Measurements from ENCODE around the gene CABP1.
A peak's percentile ranks its signal among the peaks of the same experiment; 100 is the strongest.

The CABP1 gene

DNA sequence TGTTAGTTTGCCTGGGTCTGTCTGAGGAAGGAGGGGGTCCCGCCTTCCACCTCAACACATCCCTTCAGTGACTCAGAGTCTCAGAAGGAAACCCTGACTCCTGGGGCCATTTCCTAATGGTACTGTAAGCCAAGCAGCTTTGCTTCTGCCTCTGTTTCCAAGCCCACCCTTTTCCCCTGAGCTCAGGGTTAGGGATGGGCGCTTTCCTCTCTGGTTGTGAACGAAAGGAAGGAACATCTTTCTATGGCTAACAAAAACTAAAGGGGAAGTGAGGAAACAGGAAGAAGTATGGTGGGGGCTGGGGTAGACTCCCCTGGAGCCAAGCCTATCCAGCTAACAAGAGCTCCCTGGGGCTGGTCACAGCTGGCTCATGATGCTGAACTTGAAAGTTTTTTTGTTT, 58.2 kb downstream of the CABP1 start:
- no peak for DNase-seq

DNA sequence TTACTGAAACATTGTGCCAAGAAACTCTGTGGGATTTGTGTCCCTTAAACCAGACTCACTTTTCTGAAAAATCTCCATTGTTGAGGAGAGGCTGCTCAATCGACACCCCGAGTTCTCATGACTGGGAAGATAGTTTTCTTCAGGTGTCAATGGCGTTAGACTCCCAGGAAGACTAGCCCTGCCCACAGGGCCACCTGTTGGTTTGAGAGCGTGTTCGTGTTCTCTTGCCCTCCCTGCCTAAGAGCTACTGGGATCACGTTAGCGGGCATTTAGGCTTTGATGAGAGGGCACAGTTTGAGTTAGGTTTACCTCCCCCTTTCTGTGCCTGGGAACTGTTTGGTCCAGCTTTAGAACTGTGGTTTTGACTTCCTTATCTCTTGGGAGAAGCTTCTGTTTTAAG, 59.1 kb downstream of the CABP1 start:
- DNase-seq, result no peak

DNA sequence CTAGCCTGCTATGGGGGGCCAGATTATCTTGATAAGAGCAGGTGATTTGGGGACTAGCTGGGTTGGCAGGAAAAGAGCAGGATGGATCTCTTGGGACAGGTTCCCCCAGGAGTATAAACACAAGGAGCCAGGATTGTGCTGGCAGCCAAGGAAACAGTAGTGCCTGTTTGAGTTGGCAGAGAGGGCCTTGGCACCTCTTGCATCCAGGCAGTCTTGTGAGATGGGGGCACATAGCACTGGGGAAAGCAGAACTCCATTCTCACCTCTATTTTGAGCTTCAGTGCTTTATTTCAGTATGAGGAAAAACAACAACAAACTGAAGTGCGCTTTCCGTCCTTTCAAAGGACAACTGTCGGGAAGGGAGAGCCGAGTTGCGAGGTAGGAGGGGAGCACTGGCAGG, 60.5 kb downstream of the CABP1 start:
- no peak for DNase-seq

DNA sequence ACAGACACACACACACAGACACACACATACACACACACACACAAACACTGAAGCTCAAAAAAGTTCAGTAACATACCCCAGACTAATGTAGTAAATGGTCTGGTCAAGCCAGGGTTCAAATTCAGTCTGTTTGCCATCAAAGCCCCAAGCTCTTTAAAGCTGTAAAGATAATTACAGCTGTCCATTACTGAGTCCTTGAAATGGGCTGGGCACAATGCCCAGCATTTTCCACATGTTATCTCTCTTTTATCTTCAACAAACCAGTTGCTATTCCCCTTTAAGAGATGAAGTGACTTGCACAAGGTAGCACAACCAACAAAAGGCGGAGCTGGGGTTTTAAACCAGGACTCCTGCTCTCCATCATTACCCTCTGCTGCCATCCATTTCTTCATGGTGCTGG, 62.2 kb downstream of the CABP1 start:
- DNase-seq, result no peak

DNA sequence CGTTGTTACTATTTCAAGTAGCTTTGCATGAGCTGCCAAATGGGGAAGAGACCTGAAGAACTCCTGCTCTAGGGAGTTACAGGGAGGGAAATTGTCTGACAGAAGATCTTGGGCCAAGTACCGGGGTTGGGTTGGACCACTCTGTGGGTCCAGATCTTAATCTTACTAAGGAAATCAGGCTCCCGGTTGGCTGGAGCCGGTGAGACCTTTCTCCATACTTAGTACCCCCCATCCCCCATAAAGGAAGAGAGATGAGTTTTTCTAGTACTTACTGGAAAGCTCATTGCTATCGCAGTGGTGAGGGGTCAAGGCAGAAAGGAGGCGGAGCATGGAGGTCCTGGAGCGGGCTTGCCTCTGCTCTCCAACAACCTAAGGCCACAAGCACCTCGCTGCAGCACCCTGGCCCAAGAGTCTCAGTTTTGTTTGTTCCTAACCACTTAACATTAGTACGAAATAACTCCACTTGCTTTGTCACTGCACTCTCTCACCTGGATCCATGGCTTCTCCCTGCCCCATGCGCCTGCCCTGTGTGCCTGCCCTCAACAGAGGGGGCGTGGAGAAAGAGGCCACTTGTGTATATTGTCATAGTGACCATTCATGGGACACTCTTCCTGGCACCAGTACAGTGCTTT, 63.0 kb downstream of the CABP1 start:
- no peak for DNase-seq

DNA sequence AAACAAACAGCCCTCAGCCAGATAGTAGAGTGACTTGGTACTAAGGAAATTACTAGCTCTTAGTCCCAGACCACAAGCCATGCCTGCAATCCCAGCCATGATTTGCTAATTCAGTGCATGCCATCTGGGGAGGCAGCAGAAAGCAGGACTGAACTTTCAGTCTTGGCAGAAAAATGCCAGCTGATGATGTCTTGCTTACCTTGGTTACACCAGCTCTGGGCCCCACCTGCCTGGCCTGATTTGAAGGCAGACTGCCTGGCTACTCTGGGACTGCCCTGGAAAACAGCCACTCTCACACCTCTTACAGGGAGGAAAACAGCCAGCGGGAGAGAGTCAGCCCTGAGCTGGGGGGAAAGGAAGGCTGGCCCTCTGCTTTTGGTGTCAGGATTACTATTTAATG, 65.2 kb downstream of the CABP1 start:
- no peak for DNase-seq

DNA sequence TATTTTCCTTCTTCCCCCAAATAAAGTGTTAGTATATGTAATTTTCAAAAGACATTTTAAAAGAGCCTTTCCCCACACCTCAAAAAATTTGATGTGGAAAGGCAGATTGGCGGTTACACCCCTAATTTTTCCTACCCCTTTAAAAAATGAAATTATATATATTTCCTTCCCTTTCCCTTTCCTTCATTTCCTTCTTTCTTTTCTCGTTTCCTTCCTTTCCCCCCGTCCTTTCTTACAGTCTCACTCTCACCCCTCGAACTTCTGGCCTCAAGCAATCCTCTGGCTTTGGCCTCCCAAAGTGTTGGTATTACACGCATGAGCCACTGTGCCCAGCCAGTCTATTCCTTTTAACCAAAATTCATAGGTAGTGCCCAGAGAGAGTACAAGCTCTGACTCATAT, 65.6 kb downstream of the CABP1 start:
- DNase-seq, result no peak

DNA sequence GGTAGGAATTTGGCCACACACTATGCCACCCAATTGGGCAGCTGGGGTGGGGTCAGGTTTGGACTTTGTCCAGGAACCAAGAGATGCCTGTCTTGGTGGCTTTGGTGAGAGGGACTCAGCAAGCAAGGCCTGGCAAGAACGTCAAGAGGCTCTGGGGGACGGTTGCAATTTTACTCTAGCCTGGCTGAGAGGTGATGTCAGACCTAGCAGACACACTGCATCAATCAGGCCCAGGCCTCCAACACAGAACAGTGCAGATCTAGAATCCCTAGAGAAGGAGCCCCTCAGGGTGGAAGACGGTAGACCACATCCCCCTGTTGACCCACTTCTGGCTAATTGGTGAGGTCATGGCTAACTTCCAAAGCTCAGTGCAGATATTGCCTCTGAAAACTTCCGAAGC, 68.2 kb downstream of the CABP1 start:
- DNase-seq, result no peak

DNA sequence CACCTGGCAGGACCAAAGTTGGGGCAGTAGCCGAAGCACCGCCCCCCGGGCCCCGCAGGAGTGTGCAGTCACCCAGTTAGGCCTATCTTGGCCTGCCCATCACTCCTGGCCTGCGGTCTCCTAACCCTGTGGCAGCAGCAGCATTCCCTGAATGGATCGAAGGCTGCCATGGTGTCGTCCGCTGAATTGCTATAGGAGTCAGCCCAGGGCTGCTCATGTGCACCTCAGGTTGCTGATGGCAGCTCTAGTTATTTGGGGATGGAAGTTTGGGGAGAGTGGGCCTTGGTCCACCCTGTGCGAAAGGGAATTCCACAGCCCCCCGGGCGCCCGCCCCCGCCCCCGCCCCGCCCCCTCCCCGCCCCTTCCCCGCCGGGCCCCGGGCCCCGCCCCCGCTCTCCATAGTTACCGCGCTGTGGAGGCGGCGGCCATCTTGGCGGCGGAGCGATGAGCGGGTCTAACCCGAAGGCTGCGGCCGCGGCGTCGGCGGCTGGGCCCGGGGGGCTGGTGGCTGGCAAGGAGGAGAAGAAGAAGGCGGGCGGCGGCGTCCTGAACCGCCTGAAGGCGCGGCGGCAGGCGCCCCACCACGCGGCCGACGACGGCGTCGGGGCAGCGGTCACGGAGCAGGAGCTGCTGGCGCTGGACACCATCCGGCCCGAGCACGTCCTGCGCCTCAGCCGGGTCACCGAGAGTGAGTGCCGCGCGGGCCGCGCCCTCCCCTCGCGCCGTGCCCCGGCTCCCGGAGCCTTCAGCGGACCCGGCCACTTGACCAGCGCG, 69.8 kb downstream of the CABP1 start, which contains the start of gene UNC119B:
Gene UNC119B, plus strand, starts transcription at position 428 of the 774 bp plus-strand sequence. Its CDS starts 17 bp downstream, at position 445.
- DNase-seq, result peak; percentile 82

DNA sequence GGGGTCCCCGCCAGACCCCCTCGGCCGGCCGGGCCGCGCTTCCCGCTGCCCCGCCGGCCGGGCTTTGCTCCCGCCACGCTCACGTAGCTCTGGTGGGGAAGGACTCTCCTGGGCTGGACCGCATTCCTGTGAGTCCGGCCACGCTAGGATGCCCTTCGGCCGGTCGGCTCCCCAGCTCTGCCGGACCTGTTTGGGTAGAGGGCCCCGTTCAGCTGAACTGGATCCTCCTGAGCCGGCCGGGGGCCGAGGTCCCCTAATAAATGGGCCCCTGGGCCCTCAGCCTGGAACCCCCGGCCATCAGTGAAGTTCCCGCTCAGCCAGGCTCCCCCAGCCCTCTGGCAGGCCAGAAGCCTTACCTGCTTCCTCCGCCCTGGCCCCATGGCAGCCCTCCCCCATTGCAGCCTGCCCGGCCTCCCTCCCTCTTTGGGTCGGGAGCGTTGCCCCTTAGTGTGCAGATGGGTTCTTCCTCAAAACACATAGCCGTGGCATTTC, 70.4 kb downstream of the CABP1 start:
- DNase-seq, result peak; percentile 49

DNA sequence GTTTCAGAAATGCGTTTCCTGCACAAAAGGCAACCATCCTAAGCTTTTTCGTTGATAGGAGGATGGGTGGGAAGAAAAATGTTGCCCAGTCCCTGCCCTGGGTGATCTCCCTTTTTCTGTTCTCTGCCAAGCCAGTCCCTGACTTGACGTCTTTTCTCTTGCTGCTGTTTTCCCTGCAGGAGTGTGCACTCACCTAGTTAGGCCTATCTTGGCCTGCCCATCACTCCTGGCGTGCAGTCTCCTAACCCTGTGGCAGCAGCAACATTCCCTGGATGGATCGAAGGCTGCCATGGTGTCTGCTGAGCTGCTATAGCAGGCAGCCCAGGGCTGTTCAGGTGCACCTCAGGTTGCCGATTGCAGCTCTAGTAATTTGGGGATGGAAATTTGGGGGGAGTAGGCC, 71.0 kb downstream of the CABP1 start:
- DNase-seq, result no peak

DNA sequence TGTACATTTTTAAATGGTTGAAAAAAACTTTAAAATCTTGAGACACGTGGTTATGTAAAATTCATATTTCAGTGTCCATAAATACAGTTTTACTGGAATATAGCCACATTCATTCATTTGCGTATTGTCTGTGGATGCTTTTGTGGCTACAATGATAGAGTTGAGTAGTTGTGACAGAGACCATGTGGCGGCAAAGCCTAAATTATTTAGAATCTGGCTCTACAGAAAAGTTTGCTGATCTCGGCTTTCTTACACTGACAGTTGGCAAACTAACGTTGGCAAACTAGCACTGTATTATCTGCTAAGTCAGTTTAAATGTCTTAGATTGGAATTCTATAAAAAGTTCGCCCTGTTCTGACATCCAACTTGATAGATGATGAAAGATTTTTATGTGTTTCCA, 72.2 kb downstream of the CABP1 start:
- DNase-seq, result no peak

DNA sequence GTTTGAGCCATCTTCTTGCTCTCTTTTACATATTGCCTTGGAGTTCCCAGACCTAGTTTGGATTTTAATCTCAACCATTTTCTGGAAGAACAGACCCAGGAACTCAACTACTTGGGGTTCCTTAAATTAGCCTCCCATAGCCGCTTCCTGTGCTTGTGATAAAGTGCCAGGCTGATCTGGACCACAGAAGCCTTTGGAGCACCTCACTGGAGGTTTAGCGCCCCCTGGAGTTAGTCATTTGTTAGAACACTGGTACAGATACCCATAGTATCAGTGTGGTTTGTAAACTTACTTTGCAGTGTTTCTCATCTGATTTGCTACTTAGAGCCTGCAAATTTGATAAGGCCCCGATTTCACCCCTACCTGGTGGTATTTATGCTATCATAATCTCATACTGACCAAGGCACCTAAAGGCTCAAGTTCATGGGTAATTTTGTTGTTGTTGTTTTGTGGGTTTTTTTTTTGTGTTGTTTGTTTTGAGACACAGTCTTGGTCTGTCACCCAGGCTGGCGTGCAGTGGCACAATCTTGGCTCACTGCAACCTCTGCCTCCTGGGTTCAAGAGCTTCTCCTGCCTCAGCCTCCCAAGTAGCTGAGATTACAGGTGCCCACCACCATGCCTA, 73.5 kb downstream of the CABP1 start:
- peak; percentile 81 for DNase-seq
